GM19468 (cell line): ENCODE results near the gene CARD16.
A peak's percentile ranks its signal among the peaks of the same experiment; 100 is the strongest.
"Not testable (repeated sequence)": the region's sequence is repeated elsewhere in the genome, so short reads cannot be mapped to it uniquely, and the experiment has no call there.

Experiments
- ATAC-seq: cut with Tn5 transposase; IDR thresholded peaks from one replicate; pipeline ENCODE4 v1.9.1; 2021; ENCODE audit warnings: mild to moderate bottlenecking, moderate library complexity, moderate number of reproducible peaks; ENCODE audit not compliant: unreplicated experiment; ENCODE audit errors: extremely low read depth

Gene CARD16

DNA sequence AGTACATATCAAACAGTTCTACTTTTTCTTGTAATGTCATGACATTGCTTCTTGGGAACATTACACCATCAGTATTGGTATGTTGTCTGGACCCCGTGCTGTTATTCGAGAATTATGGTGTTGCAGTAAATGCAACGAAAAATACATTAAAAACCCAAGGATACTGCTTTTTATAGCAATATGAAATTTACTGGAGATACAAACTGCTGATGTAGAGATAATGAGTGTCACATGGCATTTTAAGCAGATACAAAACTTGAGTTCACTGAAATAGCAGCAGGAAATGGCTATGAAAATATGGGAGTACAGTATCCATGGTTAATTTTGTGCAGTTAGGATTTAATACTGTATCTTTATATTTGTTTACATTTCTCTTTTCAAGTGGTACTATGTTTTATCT lies 7.4 kb upstream of the CARD16 start:
- ATAC-seq: no peak

- no peak for ATAC-seq
Observed at GRCh38 chr11:105051559-105051958, 6.4 kb upstream of the CARD16 start.

DNA sequence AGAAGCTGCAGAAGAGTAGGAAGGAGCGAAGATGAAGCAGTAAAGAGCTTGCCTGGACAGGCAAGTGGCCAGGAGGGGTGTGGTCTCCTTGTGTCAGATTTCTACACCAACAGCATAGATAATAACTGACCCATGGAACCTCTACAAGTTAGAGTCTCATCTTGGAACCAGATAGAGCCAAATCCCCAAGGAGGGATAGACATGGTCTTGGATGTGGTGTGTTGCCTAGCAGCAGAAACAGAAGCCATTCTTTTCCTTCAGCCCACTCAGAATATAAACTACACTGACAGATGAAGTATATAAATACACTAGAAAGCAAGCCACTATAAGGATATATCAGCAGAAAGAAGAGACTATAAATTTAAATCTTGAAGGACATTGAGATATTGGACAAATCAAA lies 4.3 kb upstream of the CARD16 start:
- ATAC-seq: no peak

DNA sequence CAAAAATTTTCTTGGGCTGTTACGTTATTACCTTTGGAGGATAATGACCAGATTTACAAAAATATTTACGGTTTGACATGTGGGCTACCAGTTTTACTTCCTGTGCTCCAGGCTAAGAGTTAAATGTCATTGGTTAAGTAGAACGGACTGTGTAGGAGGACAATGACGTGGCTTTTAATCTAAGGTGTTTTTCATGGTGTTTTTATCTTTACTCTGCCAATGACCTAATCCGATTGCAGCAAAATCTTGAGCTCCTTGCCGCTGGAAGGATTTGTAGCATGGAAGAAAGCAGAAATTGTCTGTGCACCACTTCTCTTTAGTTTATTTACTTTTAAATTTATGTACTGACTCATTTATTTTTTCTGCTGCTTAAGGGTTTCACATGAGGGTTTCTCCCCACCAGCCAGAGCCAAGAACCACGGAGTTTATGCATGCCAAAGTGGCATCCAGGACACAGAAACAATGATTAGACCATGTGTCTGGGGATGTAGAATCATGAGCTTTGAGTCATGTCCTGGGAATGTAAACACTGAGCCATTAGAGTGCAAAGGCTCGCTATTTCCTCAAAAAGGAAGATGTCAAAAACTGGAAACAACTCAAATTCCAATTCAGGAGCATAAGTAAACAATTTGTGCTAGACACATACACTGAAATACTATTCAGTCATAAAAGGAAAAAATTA lies 1.9 kb upstream of the CARD16 start:
- ATAC-seq: no peak

GRCh38 chr11:105045676-105046296 lies 651 bp upstream of the CARD16 start:
- no peak for ATAC-seq

- ATAC-seq: no peak
Observed at GRCh38 chr11:105042178-105042577, 3.0 kb downstream of the CARD16 start.

- ATAC-seq: no peak
Observed at GRCh38 chr11:105040703-105041102, 4.4 kb downstream of the CARD16 start.

- peak; percentile 88 for ATAC-seq
Observed at GRCh38 chr11:105034813-105035620, 10.1 kb downstream of the CARD16 start, which contains the start of gene CASP1. Gene CASP1, minus strand, starts transcription at chr11:105035144. Its CDS starts 31 bp downstream, at chr11:105035113.

DNA sequence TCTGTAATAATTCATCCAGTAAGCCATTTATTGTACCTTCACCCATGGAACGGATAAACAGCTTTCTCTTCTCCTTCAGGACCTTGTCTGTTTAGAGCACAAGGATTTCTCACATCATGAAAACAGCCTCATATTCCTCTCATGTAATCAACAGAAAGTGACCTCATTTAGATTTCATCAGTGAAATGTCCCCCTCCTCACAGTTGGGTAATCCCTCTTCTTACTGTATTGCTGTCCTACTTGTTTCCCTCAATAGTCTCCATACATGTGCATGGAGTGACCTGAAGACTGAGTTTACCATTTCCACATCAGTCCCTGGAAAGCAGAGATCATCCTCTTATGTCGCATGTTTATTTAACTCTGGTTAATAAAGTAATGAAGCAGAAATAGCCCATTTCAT lies 10.7 kb downstream of the CARD16 start:
- not testable (repeated sequence) for ATAC-seq

GRCh38 chr11:105033781-105034180 lies 11.4 kb downstream of the CARD16 start:
- no peak for ATAC-seq

DNA sequence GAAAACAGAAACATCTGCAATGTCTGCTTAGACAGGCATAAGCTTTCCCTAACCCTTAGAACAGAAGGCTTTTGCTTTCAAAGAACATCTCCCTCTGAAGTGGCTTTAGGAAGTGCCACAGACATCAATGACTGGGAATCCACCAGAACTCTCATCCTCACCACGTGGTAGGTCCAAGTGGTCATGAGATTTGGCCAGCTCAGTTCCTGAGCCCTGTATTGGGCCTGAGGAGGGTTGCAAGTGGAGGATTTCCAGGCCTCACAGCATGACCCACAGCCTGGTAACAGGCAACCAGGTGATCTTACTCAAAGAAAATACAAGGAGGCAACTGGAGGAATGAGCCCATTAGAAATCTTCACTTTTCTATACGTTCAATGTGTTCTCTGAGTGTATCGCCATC lies 11.8 kb downstream of the CARD16 start:
- ATAC-seq: no peak

- ATAC-seq: no peak
Observed at GRCh38 chr11:105032495-105032894, 12.6 kb downstream of the CARD16 start.

DNA sequence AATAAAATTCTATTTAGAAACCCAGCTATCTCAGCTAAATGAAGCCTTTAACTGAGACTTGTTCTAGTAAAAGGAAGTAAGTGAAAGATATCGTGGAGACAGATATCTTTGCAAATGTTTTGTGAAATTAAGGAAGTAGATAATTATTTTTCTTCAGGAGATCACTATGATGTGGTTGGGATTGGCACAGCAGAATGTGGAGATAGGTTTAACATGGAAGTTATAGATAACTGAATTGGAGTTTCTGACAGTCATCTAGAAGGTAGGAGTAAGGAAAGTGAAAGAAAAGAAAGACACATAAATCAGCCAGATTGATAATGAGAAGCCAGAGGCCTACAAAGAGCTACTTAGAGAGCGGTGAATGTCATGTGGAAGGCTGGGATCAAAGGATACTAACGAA lies 17.5 kb downstream of the CARD16 start:
- ATAC-seq: no peak

- ATAC-seq: no peak
Observed at GRCh38 chr11:105024394-105024793, 20.7 kb downstream of the CARD16 start.

GRCh38 chr11:105023003-105023402 lies 22.1 kb downstream of the CARD16 start, which contains the start of gene CASP5:
Gene CASP5, minus strand, starts transcription at chr11:105023168. Its CDS starts 32 bp downstream, at chr11:105023136.
- ATAC-seq: no peak

DNA sequence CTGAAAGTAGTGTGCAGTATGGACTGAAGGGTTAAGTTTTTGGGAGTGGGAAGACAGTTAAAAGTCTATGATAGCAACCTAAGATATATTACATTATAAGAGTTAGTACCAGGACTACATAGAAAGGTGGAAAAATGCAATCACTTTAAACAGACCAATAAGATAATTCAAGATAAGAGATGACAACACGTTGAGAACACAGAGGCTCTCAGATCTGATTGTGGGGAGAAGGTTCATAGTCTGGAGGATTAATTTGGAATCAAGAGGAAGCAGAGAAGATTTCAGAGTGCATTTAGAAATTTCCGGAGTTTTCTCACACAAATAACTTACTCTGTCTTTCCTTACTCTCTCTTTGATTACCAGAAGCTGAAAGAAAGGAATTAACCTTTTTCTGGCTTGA lies 22.6 kb downstream of the CARD16 start:
- no peak for ATAC-seq

- ATAC-seq: no peak
Observed at GRCh38 chr11:105007463-105007862, 37.7 kb downstream of the CARD16 start.

DNA sequence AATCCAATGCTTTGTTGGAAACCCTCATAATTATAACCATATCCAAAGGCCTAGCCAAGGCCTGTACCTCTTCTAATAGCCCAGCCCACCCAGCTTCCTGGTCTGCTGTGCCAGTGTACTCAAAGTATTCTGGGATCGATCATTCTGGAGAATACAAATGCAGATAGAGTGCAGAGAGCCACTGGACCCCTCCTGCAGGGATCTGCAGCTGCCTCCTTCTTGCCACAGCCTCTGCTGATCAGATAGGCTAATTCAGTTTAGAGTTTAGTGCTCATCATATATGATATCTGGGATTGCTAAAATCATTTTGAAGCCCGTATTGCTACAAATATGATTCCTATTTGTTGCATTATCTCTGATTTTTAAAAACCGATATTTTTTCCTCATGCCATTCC lies 39.7 kb downstream of the CARD16 start:
- ATAC-seq: no peak

- no peak for ATAC-seq
Observed at GRCh38 chr11:105004021-105004420, 41.1 kb downstream of the CARD16 start.

DNA sequence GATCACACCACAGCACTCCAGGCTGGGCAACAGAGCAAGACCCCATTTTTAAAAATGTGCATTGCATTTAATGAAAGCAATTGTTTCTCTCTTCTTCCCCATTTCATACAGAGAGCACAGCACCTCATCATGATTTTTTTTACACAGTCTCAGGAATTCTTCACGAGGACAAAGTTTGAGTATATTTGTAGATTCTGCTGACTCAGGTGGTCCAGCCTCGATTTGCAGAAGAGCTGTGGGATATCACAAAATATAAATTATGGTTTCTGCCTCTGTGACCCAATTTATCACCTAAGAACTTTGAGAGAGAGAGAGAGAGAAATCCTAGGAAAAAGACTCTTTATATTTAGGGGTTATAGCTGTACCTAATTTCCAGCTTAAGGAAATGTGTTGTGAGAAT lies 42.0 kb downstream of the CARD16 start:
- no peak for ATAC-seq

- peak; percentile 86 for ATAC-seq
Observed at GRCh38 chr11:105000797-105001196, 44.3 kb downstream of the CARD16 start.
